Omental fat pad (tissue), 4 donors: ENCODE data around the gene HOXB2. TPM values are rescaled to one million over a fixed set of nuclear protein-coding genes. Genes with fewer than 3 reads are reported as not detected.

Experiments
- ATAC-seq: fragments of 150-250 bp; one replicate; pipeline ENCODE4 v1.9.1; 2016; ENCODE audit warnings: mild to moderate bottlenecking, moderate library complexity; ENCODE audit not compliant: low FRiP score
- DNase-seq: peaks from one replicate; pipeline ENCODE4 v3.0.0-alpha.2; 2019; ENCODE audit warnings: low spot score
- total RNA-seq, 4 donors: library from RNA; depleted of rRNA; stranded (reverse); fragments of >200 nt; gene quantifications; one replicate each; pipeline ENCODE4 v1.1.0, GENCODE V29; 2016
- TF ChIP-seq, protein P1 (sequence below), 3 donors: fragments of 450-650 bp; IDR thresholded peaks; one replicate each; pipeline ENCODE4 v1.5.1; 2016 to 2017; ENCODE audit warnings: antibody characterized with exemption in 3 of 3, mild to moderate bottlenecking in 3 of 3, moderate library complexity in 2 of 3

Gene HOXB2
- total RNA-seq, 4 donors from 2014 or later: 9.7 to 35.2 (median 16.3) TPM

DNA sequence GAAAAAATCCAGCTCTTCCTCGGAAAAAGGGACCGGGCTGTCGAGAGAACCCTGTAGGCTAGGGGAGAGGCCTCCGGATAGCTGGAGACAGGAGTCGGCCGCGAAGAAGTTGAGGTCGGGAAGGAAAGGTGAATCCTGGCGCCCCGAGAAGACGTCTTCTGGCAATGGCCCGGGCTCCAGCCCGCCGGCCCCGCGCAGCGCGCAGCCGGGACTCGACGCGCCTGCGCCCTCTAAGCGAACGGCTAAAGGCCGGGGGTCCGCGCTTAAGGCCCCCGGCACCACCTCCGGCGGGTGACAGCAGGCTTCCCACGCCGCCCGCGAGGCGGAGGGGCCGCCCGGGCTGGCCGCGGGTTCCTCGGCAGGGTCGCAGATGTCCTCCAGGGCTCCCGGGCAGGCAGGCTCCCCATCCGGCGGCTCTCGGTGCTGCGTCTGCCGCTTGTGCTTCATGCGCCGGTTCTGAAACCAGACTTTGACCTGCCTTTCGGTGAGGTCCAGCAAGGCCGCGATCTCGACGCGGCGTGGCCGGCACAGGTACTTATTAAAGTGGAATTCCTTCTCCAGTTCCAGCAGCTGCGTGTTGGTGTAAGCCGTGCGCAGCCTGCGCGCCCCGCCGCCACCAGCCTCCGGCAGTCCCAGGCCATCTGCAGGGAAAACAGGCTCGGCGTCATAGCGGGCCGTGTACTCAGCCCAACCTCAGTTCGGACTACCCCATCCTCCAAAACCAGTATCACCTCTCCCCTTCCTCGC lies 1.6 kb downstream of the HOXB2 start:
- TF ChIP-seq, protein P1, sequence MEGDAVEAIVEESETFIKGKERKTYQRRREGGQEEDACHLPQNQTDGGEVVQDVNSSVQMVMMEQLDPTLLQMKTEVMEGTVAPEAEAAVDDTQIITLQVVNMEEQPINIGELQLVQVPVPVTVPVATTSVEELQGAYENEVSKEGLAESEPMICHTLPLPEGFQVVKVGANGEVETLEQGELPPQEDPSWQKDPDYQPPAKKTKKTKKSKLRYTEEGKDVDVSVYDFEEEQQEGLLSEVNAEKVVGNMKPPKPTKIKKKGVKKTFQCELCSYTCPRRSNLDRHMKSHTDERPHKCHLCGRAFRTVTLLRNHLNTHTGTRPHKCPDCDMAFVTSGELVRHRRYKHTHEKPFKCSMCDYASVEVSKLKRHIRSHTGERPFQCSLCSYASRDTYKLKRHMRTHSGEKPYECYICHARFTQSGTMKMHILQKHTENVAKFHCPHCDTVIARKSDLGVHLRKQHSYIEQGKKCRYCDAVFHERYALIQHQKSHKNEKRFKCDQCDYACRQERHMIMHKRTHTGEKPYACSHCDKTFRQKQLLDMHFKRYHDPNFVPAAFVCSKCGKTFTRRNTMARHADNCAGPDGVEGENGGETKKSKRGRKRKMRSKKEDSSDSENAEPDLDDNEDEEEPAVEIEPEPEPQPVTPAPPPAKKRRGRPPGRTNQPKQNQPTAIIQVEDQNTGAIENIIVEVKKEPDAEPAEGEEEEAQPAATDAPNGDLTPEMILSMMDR (IDR thresholded peaks at IDR 0.05): no peak
- DNase-seq: no peak
- ATAC-seq: no peak

DNA sequence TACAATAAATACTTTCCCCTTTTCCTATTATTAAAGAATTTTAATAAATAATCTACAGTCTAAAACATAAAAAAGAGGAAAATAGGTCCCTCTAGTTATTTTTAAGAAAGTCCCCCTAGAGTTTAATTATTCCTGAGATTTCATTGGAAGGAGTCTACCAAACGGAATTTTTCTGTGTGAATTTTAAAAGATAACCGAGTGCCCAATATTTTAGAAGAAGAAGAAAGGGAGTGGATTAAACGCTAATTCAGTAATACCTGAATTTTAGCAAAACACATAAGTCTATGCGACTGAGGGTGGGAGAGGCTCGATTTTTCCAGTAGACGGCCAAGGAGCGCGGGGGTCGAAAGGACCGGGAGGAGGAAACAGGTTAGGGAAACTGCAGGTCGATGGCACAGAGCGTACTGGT lies 2.2 kb downstream of the HOXB2 start:
- no peak for DNase-seq
- TF ChIP-seq, protein P1 (IDR thresholded peaks at IDR 0.05): no peak
- ATAC-seq: no peak

DNA sequence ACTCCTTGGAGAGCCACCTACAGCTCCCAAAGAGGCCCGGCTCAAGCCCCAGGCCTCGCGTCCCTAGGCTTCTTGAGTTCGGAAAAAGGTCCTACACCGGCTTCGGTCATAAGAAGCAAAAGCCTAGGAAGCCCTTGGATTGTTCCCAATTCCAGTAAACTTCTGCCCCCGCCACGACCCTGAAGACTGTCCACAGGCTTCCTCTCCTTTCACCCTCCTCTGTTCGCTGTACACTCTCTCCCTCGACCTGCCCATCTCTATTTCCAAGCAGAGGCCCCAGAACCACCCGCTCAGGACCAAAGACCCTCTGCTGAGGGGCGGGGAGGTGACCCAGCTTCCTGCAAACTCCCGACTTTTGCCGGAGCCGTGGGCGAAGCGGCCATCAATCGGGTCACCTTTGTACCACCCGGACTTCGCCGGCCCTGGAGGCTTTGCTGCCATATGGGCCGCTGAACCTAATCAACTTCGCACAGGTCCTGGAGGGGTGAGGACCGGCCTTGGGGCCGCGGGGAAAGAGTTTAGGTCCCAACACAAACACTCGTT lies 2.7 kb downstream of the HOXB2 start:
- no peak for DNase-seq
- TF ChIP-seq, protein P1 (IDR thresholded peaks at IDR 0.05): no peak
- ATAC-seq: no peak

DNA sequence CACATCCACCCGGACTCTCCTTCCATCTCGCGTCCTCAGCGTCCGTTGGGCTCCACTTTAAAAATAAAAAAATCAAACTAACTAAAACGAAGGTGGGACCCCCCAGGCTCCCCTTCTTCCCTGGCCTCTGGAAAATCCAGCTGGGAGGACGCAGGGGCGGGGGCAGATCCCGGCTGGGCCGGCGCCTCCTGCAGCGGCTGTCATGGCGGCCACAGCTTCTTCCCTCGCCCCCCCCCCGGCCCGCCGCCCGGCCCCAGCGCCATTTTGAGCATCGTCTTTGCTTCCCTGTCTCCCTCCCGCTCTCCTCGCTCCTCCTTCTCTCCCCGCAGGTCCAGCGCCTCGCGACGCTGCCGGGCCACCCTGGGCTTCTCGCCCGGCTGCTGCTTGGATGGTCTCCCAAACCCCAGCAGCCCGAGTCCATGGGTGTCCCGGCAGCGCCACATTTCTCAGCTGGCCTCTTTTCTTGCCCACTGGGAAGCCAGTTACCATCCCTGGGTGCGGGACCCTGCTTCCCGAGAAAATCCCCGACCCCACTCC lies 3.3 kb downstream of the HOXB2 start:
- ATAC-seq: no peak
- TF ChIP-seq, protein P1 (IDR thresholded peaks at IDR 0.05): no peak
- DNase-seq: no peak

DNA sequence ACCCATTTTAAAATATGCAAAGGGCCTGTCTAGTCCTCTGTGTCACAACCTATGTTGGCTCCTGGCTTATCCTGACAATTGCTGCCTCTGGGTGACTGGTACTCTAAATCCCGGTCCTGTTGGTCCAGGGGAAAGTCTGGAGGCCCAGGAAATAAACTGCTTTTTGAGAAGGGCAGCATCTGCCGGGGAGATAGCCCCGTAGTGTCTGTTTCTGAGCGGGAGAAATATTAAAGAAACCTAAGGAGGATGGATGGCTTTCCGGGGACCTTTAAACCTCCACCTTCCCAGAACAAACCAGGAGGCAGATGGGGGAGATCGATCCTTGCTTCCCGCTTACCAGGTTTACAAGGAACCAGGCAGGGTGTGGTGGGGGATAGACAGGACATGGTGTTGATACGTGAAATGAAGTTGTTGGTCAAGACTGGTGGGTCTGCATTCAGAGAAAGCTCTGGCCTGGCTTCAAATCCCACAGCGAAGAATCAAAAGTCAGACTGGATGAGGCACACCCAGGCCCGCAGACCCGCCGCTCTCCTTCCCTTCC lies 3.8 kb downstream of the HOXB2 start:
- no peak for DNase-seq
- TF ChIP-seq, protein P1 (IDR thresholded peaks at IDR 0.05): no peak
- no peak for ATAC-seq

DNA sequence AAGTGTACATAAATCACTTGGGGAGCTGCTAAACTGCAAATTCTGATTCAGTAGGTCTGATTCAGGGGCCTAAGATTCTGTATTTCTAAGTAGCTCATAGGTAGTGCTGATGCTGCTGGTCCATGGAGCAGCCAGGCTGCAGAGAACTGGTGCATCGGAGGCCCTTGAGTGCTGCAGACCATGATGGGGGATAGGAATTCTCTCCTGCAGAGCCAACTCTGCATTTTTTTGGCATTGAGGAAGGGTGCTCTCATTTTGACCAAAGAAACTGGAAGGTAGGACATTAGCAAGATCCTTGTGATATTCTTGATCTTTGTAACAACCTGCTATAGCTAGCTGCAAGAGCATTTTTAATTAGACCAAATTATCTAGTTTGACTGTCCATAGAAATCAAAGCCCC lies 4.7 kb downstream of the HOXB2 start:
- TF ChIP-seq, protein P1 (IDR thresholded peaks at IDR 0.05): no peak
- DNase-seq (no peak), ATAC-seq (no peak)
